Gastrocnemius medialis (tissue), 4 donors: ENCODE data around the gene PDGFC.

Experiments used
- POLR2A ChIP-seq, 2 donors: fragments of 450-650 bp; IDR thresholded peaks; one replicate each; pipeline ENCODE4 v1.6.1; 2017; ENCODE audit warnings: antibody characterized with exemption in 2 of 2, mild to moderate bottlenecking in 2 of 2, moderate library complexity in 2 of 2
- TF ChIP-seq, protein P1 (sequence below), 5 experiments: fragments of 450-650 bp in 3 of 5; fragments of 200-600 bp in 2 of 5; sonication (generic) in 2 of 5; IDR thresholded peaks in 4 of 5; conservative IDR thresholded peaks in 1 of 5; 1 replicate in 4 of 5; 2 replicates in 1 of 5; pipeline ENCODE4 v1.5.1; 2016 to 2019; ENCODE audit warnings: antibody characterized with exemption in 5 of 5, mild to moderate bottlenecking in 3 of 5, moderate library complexity in 3 of 5

DNA sequence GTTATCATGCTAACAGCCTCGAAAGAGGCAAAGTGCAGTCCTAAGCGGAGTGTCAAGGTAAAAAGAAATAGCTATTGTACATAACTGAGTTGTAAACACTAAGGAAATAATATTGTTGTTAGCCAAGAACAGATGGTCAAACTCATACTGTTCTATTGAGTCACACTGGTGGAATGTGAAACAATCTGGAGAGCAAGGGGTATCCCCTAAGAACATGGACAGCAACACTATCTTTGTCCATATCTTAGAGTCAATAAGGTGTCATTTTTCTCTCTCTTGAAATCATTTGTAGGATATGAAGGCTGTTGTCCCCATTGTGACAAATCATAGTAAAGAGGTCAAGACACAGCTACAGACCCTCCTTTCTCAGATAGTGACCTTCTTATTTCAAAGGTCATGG is 4.5 kb upstream of the PDGFC start:
- TF ChIP-seq, protein P1, sequence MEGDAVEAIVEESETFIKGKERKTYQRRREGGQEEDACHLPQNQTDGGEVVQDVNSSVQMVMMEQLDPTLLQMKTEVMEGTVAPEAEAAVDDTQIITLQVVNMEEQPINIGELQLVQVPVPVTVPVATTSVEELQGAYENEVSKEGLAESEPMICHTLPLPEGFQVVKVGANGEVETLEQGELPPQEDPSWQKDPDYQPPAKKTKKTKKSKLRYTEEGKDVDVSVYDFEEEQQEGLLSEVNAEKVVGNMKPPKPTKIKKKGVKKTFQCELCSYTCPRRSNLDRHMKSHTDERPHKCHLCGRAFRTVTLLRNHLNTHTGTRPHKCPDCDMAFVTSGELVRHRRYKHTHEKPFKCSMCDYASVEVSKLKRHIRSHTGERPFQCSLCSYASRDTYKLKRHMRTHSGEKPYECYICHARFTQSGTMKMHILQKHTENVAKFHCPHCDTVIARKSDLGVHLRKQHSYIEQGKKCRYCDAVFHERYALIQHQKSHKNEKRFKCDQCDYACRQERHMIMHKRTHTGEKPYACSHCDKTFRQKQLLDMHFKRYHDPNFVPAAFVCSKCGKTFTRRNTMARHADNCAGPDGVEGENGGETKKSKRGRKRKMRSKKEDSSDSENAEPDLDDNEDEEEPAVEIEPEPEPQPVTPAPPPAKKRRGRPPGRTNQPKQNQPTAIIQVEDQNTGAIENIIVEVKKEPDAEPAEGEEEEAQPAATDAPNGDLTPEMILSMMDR (IDR thresholded peaks at IDR 0.05 in 4 of 5, conservative IDR thresholded peaks at IDR 0.05 in 1 of 5) = no peak
- TF ChIP-seq POLR2A (IDR thresholded peaks at IDR 0.05) = no peak
